Tibial nerve (tissue), 4 donors: ENCODE results near the gene CENPM. TPM values are rescaled to one million over a fixed set of nuclear protein-coding genes. Genes with fewer than 3 reads are reported as not detected.

Experiments used
- DNase-seq, 2 donors: peaks; one replicate each; pipeline ENCODE4 v3.0.0-alpha.2; 2019; ENCODE audit warnings: low spot score in 2 of 2
- H3K27ac ChIP-seq, 4 donors: fragments of 200-600 bp; sonication (generic) in 3 of 4; one replicate each; pipeline ENCODE4 v1.5.1; 2017 to 2019; ENCODE audit warnings: mild to moderate bottlenecking in 1 of 4
- H3K27me3 ChIP-seq, 2 donors: fragments of 200-600 bp; sonication (generic) in 1 of 2; one replicate each; pipeline versions ENCODE4 v1.5.1 to v1.6.0; 2017 to 2019
- H3K36me3 ChIP-seq, 3 donors: fragments of 200-600 bp; sonication (generic); one replicate each; pipeline ENCODE4 v1.5.1; 2018 to 2019
- H3K4me1 ChIP-seq, 4 donors: fragments of 200-600 bp; sonication (generic) in 3 of 4; one replicate each; pipeline ENCODE4 v1.5.1; 2017 to 2019
- H3K4me3 ChIP-seq, 4 donors: fragments of 200-600 bp; sonication (generic) in 3 of 4; one replicate each; pipeline ENCODE4 v1.5.1; 2017 to 2019; ENCODE audit warnings: mild to moderate bottlenecking in 1 of 4, moderate library complexity in 1 of 4
- H3K9me3 ChIP-seq, 4 donors: fragments of 200-600 bp; sonication (generic) in 3 of 4; one replicate each; pipeline ENCODE4 v1.5.1; 2017 to 2019
- CTCF ChIP-seq, 5 experiments: fragments of 200-600 bp in 3 of 5; fragments of 450-650 bp in 2 of 5; sonication (generic) in 3 of 5; IDR thresholded peaks; one replicate each; pipeline ENCODE4 v1.5.1; 2016 to 2019; ENCODE audit warnings: antibody characterized with exemption in 5 of 5, mild to moderate bottlenecking in 3 of 5, moderate library complexity in 2 of 5
- EP300 ChIP-seq, 2 donors: sonication (generic); formaldehyde crosslinking; IDR thresholded peaks; one replicate each; pipeline ENCODE4 v1.6.1; 2017; ENCODE audit warnings: antibody characterized with exemption in 2 of 2, mild to moderate bottlenecking in 1 of 2
- POLR2A ChIP-seq, 2 donors: fragments of 450-650 bp; IDR thresholded peaks; one replicate each; pipeline ENCODE4 v1.6.1; 2017; ENCODE audit warnings: antibody characterized with exemption in 2 of 2, mild to moderate bottlenecking in 2 of 2, moderate library complexity in 2 of 2
- WGBS, 2 donors: methylation state at CpG; one replicate each; pipeline ENCODE4 v1.1.5; 2018; 5-methylcytosine and 5-hydroxymethylcytosine counted together
- total RNA-seq, 4 donors: library from RNA; depleted of rRNA; stranded (reverse); fragments of >200 nt; gene quantifications; one replicate each; pipeline ENCODE4 v1.1.0, GENCODE V29; 2016

CENPM gene
- total RNA-seq, 4 donors from 2014 or later: 5.0 to 5.1 TPM; not detected in 2

GRCh38 chr22:41976961-41977566, 30.1 kb upstream of the CENPM start:
- Histone ChIP-seq H3K9me3 (no peaks in the 10 kb centered on the region), H3K4me3 (peak overlapping the region; percentile 34 to 61 (median 50)), H3K36me3 (no peaks in the 10 kb centered on the region), H3K27me3 (peaks cover 0 to 40% of the 10 kb centered on the region in 2 donors), H3K4me1 (peaks cover 0 to 25% (median 2%) of the 10 kb centered on the region in 4 donors), H3K27ac (peak overlapping the region in 3 of 4 donors; percentile 42 to 79 (median 60))
- TF ChIP-seq EP300 (IDR thresholded peaks at IDR 0.05) (no peak), CTCF (IDR thresholded peaks at IDR 0.05) (no peak), POLR2A (IDR thresholded peaks at IDR 0.05) (no peak)
- DNase-seq: no peak
- 1 to 4% methylated on average over 19 to 35 of the region's 46 CpGs for WGBS, 2 donors

GRCh38 chr22:41976070-41976901, 29.3 kb upstream of the CENPM start:
- no peaks in the 10 kb centered on the region for H3K36me3 ChIP-seq
- H3K9me3 ChIP-seq: no peaks in the 10 kb centered on the region
- TF ChIP-seq CTCF (IDR thresholded peaks at IDR 0.05): no peak
- no peak for TF ChIP-seq POLR2A (IDR thresholded peaks at IDR 0.05)
- TF ChIP-seq EP300 (IDR thresholded peaks at IDR 0.05): no peak

GRCh38 chr22:41975299-41976069, 28.5 kb upstream of the CENPM start:
- H3K36me3 ChIP-seq: no peaks in the 10 kb centered on the region
- H3K4me1 ChIP-seq: peaks cover 0 to 25% (median 2%) of the 10 kb centered on the region in 4 donors
- peak overlapping the region in 3 of 4 donors; percentile 36 to 79 (median 76) for H3K27ac ChIP-seq
- 66 to 69% methylated on average over 12 of the region's 12 CpGs for WGBS, 2 donors
- DNase-seq: no peak
- TF ChIP-seq CTCF (IDR thresholded peaks at IDR 0.05) (no peak), POLR2A (IDR thresholded peaks at IDR 0.05) (no peak), EP300 (IDR thresholded peaks at IDR 0.05) (no peak)
- H3K27me3 ChIP-seq: peaks cover 0 to 40% of the 10 kb centered on the region in 2 donors
- no peaks in the 10 kb centered on the region for H3K9me3 ChIP-seq
- H3K4me3 ChIP-seq: no peak overlapping the region

More at GRCh38 chr22:41976070-41976901, 29.3 kb upstream of the CENPM start:
- DNase-seq: no peak
- Histone ChIP-seq H3K27ac (peak overlapping the region in 3 of 4 donors; percentile 36 to 79 (median 76)), H3K27me3 (peaks cover 0 to 40% of the 10 kb centered on the region in 2 donors), H3K4me1 (peaks cover 0 to 25% (median 2%) of the 10 kb centered on the region in 4 donors), H3K4me3 (peak overlapping the region; percentile 41 to 61 (median 50))
- whole genome bisulfite sequencing, 2 donors: 3 to 14% methylated on average over 9 to 29 of the region's 72 CpGs

GRCh38 chr22:41974691-41975290, 27.8 kb upstream of the CENPM start:
- Histone ChIP-seq H3K36me3 (no peaks in the 10 kb centered on the region), H3K27ac (peak overlapping the region in 2 of 4 donors; percentile 43 to 79), H3K4me1 (peaks cover 0 to 25% (median 2%) of the 10 kb centered on the region in 4 donors), H3K9me3 (no peaks in the 10 kb centered on the region), H3K27me3 (peaks cover 0 to 40% of the 10 kb centered on the region in 2 donors), H3K4me3 (no peak overlapping the region)
- WGBS, 2 donors: 69 to 86% methylated on average over 10 of the region's 10 CpGs
- DNase-seq: no peak
- TF ChIP-seq EP300 (IDR thresholded peaks at IDR 0.05): no peak
- TF ChIP-seq POLR2A (IDR thresholded peaks at IDR 0.05): no peak
- no peak for TF ChIP-seq CTCF (IDR thresholded peaks at IDR 0.05)
